SK-N-SH (cell line): ENCODE results near the gene CCDC177. TPM values are rescaled to one million over a fixed set of nuclear protein-coding genes. Genes with fewer than 3 reads are reported as not detected.
A peak's percentile ranks its signal among the peaks of the same experiment; 100 is the strongest.

ENCODE experiments used
- CTCF ChIA-PET: fragments of 300-600, 350-600 bp; formaldehyde crosslinking; extraction: SDS; loops from one replicate; lab custom pipeline; 2021; lab: Yijun Ruan, JAX
- POLR2A ChIA-PET: fragments of 350-600 bp; sonication (Branson Sonifier 250); formaldehyde crosslinking; extraction: SDS; loops from one replicate; lab custom pipeline; 2020; ENCODE audit warnings: antibody characterized with exemption, inconsistent platforms; lab: Yijun Ruan, JAX
- DNase-seq: peaks from one replicate; pipeline ENCODE4 v3.0.0; 2012
- H2AFZ ChIP-seq: fragments of 200-600 bp; sonication (generic); 2 replicates; pipeline ENCODE4 v1.8.1; 2016; ENCODE audit warnings: antibody characterized with exemption, mild to moderate bottlenecking, low read depth
- H3F3A ChIP-seq: fragments of 200-600 bp; sonication (generic); replicated peaks from 2 replicates; pipeline ENCODE3; 2016; ENCODE audit warnings: antibody characterized with exemption, mild to moderate bottlenecking; ENCODE audit not compliant: insufficient read depth
- H3K27ac ChIP-seq, 2 experiments: fragments of 200-500 bp in 1 of 2; fragments of 200-600 bp in 1 of 2; sonication (Bioruptor generic) in 1 of 2; sonication (generic), shearing (Covaris generic) in 1 of 2; 2 replicates each; pipeline versions ENCODE4 v1.5.1 to v1.6.1; 2014 to 2016; ENCODE audit warnings: low read depth in 2 of 2, inconsistent platforms in 1 of 2, low read length in 1 of 2, mild to moderate bottlenecking in 1 of 2, mixed read lengths in 1 of 2
- H3K27me3 ChIP-seq: fragments of 200-600 bp; sonication (generic), shearing (Covaris generic); 2 replicates; pipeline ENCODE4 v1.6.1; 2016; ENCODE audit warnings: mixed run types; ENCODE audit not compliant: insufficient read depth
- H3K36me3 ChIP-seq, 2 experiments: fragments of 200-500 bp in 1 of 2; fragments of 200-600 bp in 1 of 2; sonication (Bioruptor generic) in 1 of 2; sonication (generic) in 1 of 2; replicated peaks in 1 of 2; 2 replicates each; pipeline versions ENCODE3 to v1.5.1; 2014 to 2016; ENCODE audit warnings: low read length in 1 of 2, mild to moderate bottlenecking in 1 of 2; ENCODE audit not compliant: insufficient read depth in 2 of 2, control insufficient read depth in 1 of 2
- H3K4me1 ChIP-seq, 2 experiments: fragments of 200-500 bp in 1 of 2; fragments of 200-600 bp in 1 of 2; sonication (Bioruptor generic) in 1 of 2; sonication (generic), shearing (Covaris generic) in 1 of 2; 2 replicates each; pipeline versions ENCODE4 v1.5.1 to v1.6.1; 2014 to 2016; ENCODE audit warnings: low read depth in 1 of 2, low read length in 1 of 2, mixed run types in 1 of 2; ENCODE audit not compliant: insufficient read depth in 2 of 2, control insufficient read depth in 1 of 2
- H3K4me2 ChIP-seq: fragments of 200-600 bp; sonication (generic), shearing (Covaris generic); 2 replicates; pipeline ENCODE4 v1.6.1; 2017; ENCODE audit warnings: mixed run types
- H3K4me3 ChIP-seq, 2 experiments: fragments of 200-500 bp in 1 of 2; fragments of 200-600 bp in 1 of 2; sonication (Bioruptor generic) in 1 of 2; sonication (generic), shearing (Covaris generic) in 1 of 2; 2 replicates each; pipeline versions ENCODE4 v1.5.1 to v1.8.1; 2014 to 2016; ENCODE audit warnings: low read depth in 2 of 2, inconsistent platforms in 1 of 2, low read length in 1 of 2, mild to moderate bottlenecking in 1 of 2, mixed read lengths in 1 of 2, moderate library complexity in 1 of 2
- H3K79me2 ChIP-seq: fragments of 200-600 bp; sonication (generic); 2 replicates; pipeline ENCODE4 v1.8.1; 2017; ENCODE audit warnings: mild to moderate bottlenecking; ENCODE audit not compliant: insufficient read depth
- H3K9ac ChIP-seq: fragments of 200-600 bp; sonication (generic); 2 replicates; pipeline ENCODE4 v1.6.1; 2017; ENCODE audit warnings: mixed run types
- H3K9me2 ChIP-seq: fragments of 200-600 bp; sonication (generic); 2 replicates; pipeline ENCODE4 v1.6.1; 2017; ENCODE audit warnings: mixed run types
- H3K9me3 ChIP-seq: fragments of 200-600 bp; sonication (generic); 2 replicates; pipeline ENCODE4 v1.6.1; 2017; ENCODE audit warnings: mixed run types, mild to moderate bottlenecking, moderate library complexity
- H4K20me1 ChIP-seq: fragments of 200-600 bp; sonication (generic); 2 replicates; pipeline ENCODE4 v1.6.1; 2017; ENCODE audit warnings: mild to moderate bottlenecking, mixed run types; ENCODE audit not compliant: insufficient read depth
- CHD2 ChIP-seq: fragments of 150-350 bp; IDR thresholded peaks from 2 replicates; pipeline ENCODE4 v1.6.1; 2018; ENCODE audit warnings: low read length; ENCODE audit not compliant: partially characterized antibody
- ELF1 ChIP-seq: IDR thresholded peaks from 2 replicates; pipeline ENCODE4 v1.4.0; 2012
- EZH2phosphoT487 ChIP-seq: fragments of 200-600 bp; sonication (generic); IDR thresholded peaks from 2 replicates; pipeline ENCODE4 v1.6.1; 2017; ENCODE audit warnings: low read depth, mixed run types, mild to moderate bottlenecking, antibody characterized with exemption, moderate library complexity, borderline replicate concordance
- FOSL2 ChIP-seq: IDR thresholded peaks from 2 replicates; pipeline ENCODE4 v1.4.0; 2012; ENCODE audit warnings: low read depth, mild to moderate bottlenecking, moderate library complexity, borderline replicate concordance
- FOXM1 ChIP-seq: IDR thresholded peaks from 2 replicates; pipeline ENCODE4 v1.4.0; 2012; ENCODE audit warnings: low read depth, mild to moderate bottlenecking
- MEF2A ChIP-seq: IDR thresholded peaks from 2 replicates; pipeline ENCODE4 v1.4.0; 2012; ENCODE audit warnings: low read depth, borderline replicate concordance
- POLR2AphosphoS5 ChIP-seq: IDR thresholded peaks from 2 replicates; pipeline ENCODE4 v1.6.1; 2012; ENCODE audit warnings: low read depth, low read length
- RAD21 ChIP-seq: IDR thresholded peaks from 2 replicates; pipeline ENCODE4 v1.6.1; 2012; ENCODE audit warnings: mild to moderate bottlenecking, low read length
- RCOR1 ChIP-seq: fragments of 150-350 bp; IDR thresholded peaks from 2 replicates; pipeline ENCODE4 v1.6.1; 2017; ENCODE audit warnings: antibody characterized with exemption, low read length
- SIN3A ChIP-seq: IDR thresholded peaks from 2 replicates; pipeline ENCODE4 v1.6.1; 2012; ENCODE audit warnings: low read depth, mild to moderate bottlenecking, low read length, moderate library complexity, borderline replicate concordance
- TEAD4 ChIP-seq: IDR thresholded peaks from 2 replicates; pipeline ENCODE4 v1.4.0; 2012; ENCODE audit warnings: mild to moderate bottlenecking, borderline replicate concordance; ENCODE audit not compliant: insufficient read depth
- WGBS: methylation state at CpG from one replicate; pipeline ENCODE4 v1.1.6; 2017; ENCODE audit warnings: low lambda C conversion rate; 5-methylcytosine and 5-hydroxymethylcytosine counted together
- polyA plus RNA-seq, 3 experiments: library from polyadenylated mRNA; depleted of rRNA; stranded (reverse); fragments of >200 nt; gene quantifications; 2 replicates each; pipeline ENCODE4 v1.2.3, GENCODE V29; 2012
- TF ChIP-seq, protein P1 (sequence below): IDR thresholded peaks from 2 replicates; pipeline ENCODE4 v1.4.0; 2012; ENCODE audit warnings: low read depth, borderline replicate concordance
- TF ChIP-seq, protein P2 (sequence below): fragments of 150-350 bp; IDR thresholded peaks from 2 replicates; pipeline ENCODE4 v1.6.1; 2017; ENCODE audit warnings: antibody characterized with exemption, low read length, low read depth, borderline replicate concordance
- TF ChIP-seq, protein P3 (sequence below): IDR thresholded peaks from 2 replicates; pipeline ENCODE4 v1.4.0; 2012; ENCODE audit warnings: low read depth, borderline replicate concordance
- TF ChIP-seq, protein P4 (sequence below): IDR thresholded peaks from 2 replicates; pipeline ENCODE4; 2012

CCDC177 gene
- polyA plus RNA-seq, 1 of the 3 experiments (the other 2 are of a cell fraction) = not detected

DNA sequence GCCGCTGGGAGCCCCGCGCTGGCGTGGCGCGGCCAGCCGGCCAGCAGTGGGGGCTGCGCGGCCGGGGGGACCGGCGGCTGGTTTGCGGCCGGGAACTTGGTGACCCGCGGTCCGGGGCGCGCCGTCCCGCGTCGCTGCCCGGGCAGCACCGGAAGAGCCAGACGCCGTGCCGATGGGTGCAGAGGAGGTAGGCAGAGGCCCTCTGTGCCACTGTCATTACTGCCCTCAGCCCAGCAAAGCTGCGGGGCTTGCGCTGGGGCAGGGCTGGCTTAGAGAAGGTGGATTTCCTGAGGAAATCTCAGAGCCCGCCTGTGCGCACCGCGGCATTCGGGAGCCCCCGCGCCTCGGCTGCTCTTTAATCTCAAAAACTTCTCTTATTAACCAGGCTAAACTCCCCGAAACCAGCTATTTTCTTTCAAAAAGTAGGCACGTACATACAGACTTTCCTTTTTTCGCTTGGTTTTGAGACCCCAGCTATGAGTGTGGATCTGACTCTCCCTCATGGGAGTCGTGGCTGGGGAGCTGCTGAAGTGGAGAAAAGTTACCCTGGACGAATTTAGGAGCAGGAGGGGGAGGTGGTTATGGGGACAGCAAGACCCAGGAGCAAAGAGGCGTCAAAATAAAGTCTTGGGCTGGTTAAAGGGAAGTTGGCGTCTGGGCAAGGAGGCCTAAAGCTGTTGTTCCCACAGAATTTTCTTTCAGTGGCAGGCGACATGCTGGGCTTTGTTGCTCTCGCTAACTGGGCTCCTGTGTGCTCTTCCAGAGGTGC, 37.5 kb upstream of the CCDC177 start:
- TF ChIP-seq, protein P1, sequence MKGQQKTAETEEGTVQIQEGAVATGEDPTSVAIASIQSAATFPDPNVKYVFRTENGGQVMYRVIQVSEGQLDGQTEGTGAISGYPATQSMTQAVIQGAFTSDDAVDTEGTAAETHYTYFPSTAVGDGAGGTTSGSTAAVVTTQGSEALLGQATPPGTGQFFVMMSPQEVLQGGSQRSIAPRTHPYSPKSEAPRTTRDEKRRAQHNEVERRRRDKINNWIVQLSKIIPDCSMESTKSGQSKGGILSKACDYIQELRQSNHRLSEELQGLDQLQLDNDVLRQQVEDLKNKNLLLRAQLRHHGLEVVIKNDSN = no peak
- TF ChIP-seq FOSL2 (no peak), FOXM1 (no peak), EZH2phosphoT487 (no peak), CHD2 (no peak), MEF2A (no peak), RCOR1 (no peak), TEAD4 (no peak), ELF1 (no peak), SIN3A (no peak), POLR2AphosphoS5 (no peak), RAD21 (no peak)
- TF ChIP-seq, protein P2, sequence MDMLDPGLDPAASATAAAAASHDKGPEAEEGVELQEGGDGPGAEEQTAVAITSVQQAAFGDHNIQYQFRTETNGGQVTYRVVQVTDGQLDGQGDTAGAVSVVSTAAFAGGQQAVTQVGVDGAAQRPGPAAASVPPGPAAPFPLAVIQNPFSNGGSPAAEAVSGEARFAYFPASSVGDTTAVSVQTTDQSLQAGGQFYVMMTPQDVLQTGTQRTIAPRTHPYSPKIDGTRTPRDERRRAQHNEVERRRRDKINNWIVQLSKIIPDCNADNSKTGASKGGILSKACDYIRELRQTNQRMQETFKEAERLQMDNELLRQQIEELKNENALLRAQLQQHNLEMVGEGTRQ = no peak
- TF ChIP-seq, protein P3, sequence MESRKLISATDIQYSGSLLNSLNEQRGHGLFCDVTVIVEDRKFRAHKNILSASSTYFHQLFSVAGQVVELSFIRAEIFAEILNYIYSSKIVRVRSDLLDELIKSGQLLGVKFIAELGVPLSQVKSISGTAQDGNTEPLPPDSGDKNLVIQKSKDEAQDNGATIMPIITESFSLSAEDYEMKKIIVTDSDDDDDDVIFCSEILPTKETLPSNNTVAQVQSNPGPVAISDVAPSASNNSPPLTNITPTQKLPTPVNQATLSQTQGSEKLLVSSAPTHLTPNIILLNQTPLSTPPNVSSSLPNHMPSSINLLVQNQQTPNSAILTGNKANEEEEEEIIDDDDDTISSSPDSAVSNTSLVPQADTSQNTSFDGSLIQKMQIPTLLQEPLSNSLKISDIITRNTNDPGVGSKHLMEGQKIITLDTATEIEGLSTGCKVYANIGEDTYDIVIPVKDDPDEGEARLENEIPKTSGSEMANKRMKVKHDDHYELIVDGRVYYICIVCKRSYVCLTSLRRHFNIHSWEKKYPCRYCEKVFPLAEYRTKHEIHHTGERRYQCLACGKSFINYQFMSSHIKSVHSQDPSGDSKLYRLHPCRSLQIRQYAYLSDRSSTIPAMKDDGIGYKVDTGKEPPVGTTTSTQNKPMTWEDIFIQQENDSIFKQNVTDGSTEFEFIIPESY = no peak
- TF ChIP-seq, protein P4, sequence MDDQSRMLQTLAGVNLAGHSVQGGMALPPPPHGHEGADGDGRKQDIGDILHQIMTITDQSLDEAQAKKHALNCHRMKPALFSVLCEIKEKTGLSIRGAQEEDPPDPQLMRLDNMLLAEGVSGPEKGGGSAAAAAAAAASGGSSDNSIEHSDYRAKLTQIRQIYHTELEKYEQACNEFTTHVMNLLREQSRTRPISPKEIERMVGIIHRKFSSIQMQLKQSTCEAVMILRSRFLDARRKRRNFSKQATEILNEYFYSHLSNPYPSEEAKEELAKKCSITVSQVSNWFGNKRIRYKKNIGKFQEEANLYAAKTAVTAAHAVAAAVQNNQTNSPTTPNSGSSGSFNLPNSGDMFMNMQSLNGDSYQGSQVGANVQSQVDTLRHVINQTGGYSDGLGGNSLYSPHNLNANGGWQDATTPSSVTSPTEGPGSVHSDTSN = no peak
- Histone ChIP-seq H3K4me1 (peaks cover 5 to 31% of the 10 kb centered on the region in 2 experiments; a peak in 3 of 4 replicates), H3K4me3 (peak overlapping the region; percentile 81 to 82), H2AFZ (peak overlapping the region; percentile 67; the same call in 1 of the 2 replicates), H3F3A (peaks cover 11% of the 10 kb centered on the region), H3K36me3 (no peaks in the 10 kb centered on the region), H3K9me2 (no peaks in the 10 kb centered on the region), H3K27ac (peak overlapping the region; percentile 64 to 79; a peak in 3 of 4 replicates), H3K4me2 (peak overlapping the region; percentile 84), H4K20me1 (no peaks in the 10 kb centered on the region), H3K9me3 (no peaks in the 10 kb centered on the region), H3K9ac (peak overlapping the region; percentile 76), H3K27me3 (no peaks in the 10 kb centered on the region), H3K79me2 (peaks cover 38% of the 10 kb centered on the region)
- peak; percentile 78 for DNase-seq
- WGBS = 8% methylated on average over 27 of the region's 47 CpGs
- ChIA-PET CTCF (interaction anchor here (0.8 to 2.5 kb wide), 14 partner anchors 8 to 115 kb away, joined by 3 to 9 read pairs (median 4); no protein-coding TSS in a partner anchor), POLR2A (interaction anchor here (1.6 kb wide), 1 partner anchor 154 kb away, joined by 5 read pairs; the partner anchor contains the start of gene SRSF5)
